Measurements from ENCODE around the gene KCNG4. TPM values are rescaled to one million over a fixed set of nuclear protein-coding genes. Genes with fewer than 3 reads are reported as not detected.

The KCNG4 gene
- total and polyA plus RNA-seq, 8 donors, result 0.02 TPM; not detected in 7

GRCh38 chr16:84182680-84183571, 56.9 kb downstream of the KCNG4 start:
- intact Hi-C loops (cut with DNase I), result loop anchor here in 1 of 3 donors (10.0 kb wide), 1 partner anchor 98 kb away; no protein-coding TSS in a partner anchor
- TF ChIP-seq CTCF (IDR thresholded peaks at IDR 0.05), result no peak
- DNase-seq (peak in 1 of 6 donors; percentile 74), FAIRE-seq (no peak), ATAC-seq (no peak)
- Histone ChIP-seq H3K9me3 (no peaks in the 10 kb centered on the region), H3K27me3 (no peaks in the 10 kb centered on the region), H3K27ac (no peak overlapping the region), H3K36me3 (peaks cover 0 to 25% (median 12%) of the 10 kb centered on the region in 3 donors), H3K4me1 (peaks cover 4 to 16% (median 12%) of the 10 kb centered on the region in 3 donors), H3K4me3 (no peak overlapping the region)
- 96% methylated on average over 26 of the region's 26 CpGs for WGBS, 2 donors

- DNase-seq (peak in 1 of 6 donors; percentile 64), ATAC-seq (no peak), FAIRE-seq (no peak)
- peaks cover 0 to 25% (median 12%) of the 10 kb centered on the region in 3 donors for H3K36me3 ChIP-seq
- no peaks in the 10 kb centered on the region for H3K27me3 ChIP-seq
- no peak overlapping the region for H3K4me3 ChIP-seq
- H3K9me3 ChIP-seq, result no peaks in the 10 kb centered on the region
- 93 to 96% methylated on average over 18 of the region's 18 CpGs for WGBS, 2 donors
- TF ChIP-seq CTCF (IDR thresholded peaks at IDR 0.05), result no peak
- intact Hi-C loops (cut with DNase I), result loop anchor here in 1 of 3 donors (10.0 kb wide), 1 partner anchor 97 kb away; no protein-coding TSS in a partner anchor
- no peak overlapping the region for H3K27ac ChIP-seq
- peaks cover 4 to 16% (median 12%) of the 10 kb centered on the region in 3 donors for H3K4me1 ChIP-seq
These were observed 57.7 kb downstream of the KCNG4 start for GRCh38 chr16:84182104-84182503.

- peaks cover 0 to 25% (median 12%) of the 10 kb centered on the region in 3 donors for H3K36me3 ChIP-seq
These were observed 58.5 kb downstream of the KCNG4 start for GRCh38 chr16:84181144-84181915.

GRCh38 chr16:84180519-84181140, 59.2 kb downstream of the KCNG4 start:
- no peaks in the 10 kb centered on the region for H3K27me3 ChIP-seq
- no peaks in the 10 kb centered on the region for H3K9me3 ChIP-seq
- no peak overlapping the region for H3K4me3 ChIP-seq
- no peak for TF ChIP-seq CTCF (IDR thresholded peaks at IDR 0.05)
- peak in 1 of 6 donors; percentile 69 for DNase-seq
- H3K4me1 ChIP-seq, result peaks cover 0 to 16% (median 7%) of the 10 kb centered on the region in 3 donors
- 84 to 85% methylated on average over 20 to 21 of the region's 21 CpGs for WGBS, 2 donors
- peaks cover 0 to 25% (median 12%) of the 10 kb centered on the region in 3 donors for H3K36me3 ChIP-seq
- FAIRE-seq, result no peak
- no peak for ATAC-seq
- H3K27ac ChIP-seq, result no peak overlapping the region
- intact Hi-C loops (cut with DNase I), result loop anchor here in 1 of 3 donors (10.0 kb wide), 1 partner anchor 96 kb away; no protein-coding TSS in a partner anchor

More at GRCh38 chr16:84181144-84181915, 58.5 kb downstream of the KCNG4 start:
- Histone ChIP-seq H3K27ac (no peak overlapping the region), H3K4me1 (peaks cover 4 to 22% (median 12%) of the 10 kb centered on the region in 3 donors), H3K9me3 (no peaks in the 10 kb centered on the region), H3K27me3 (no peaks in the 10 kb centered on the region), H3K4me3 (no peak overlapping the region)
- peak in 1 of 6 donors; percentile 61 for DNase-seq
- intact Hi-C loops (cut with DNase I), result loop anchor here in 1 of 3 donors (10.0 kb wide), 1 partner anchor 97 kb away; no protein-coding TSS in a partner anchor
- TF ChIP-seq CTCF (IDR thresholded peaks at IDR 0.05), result no peak
- WGBS, 2 donors, result 90 to 91% methylated on average over 38 to 41 of the region's 41 CpGs
- ATAC-seq, result no peak
- FAIRE-seq, result no peak
